GM19455 (cell line): ENCODE results near the gene MND1.
A peak's percentile ranks its signal among the peaks of the same experiment; 100 is the strongest.

Source experiments
- ATAC-seq: cut with Tn5 transposase; IDR thresholded peaks from one replicate; pipeline ENCODE4 v1.9.1; 2021; ENCODE audit not compliant: unreplicated experiment

Gene MND1, protein sequence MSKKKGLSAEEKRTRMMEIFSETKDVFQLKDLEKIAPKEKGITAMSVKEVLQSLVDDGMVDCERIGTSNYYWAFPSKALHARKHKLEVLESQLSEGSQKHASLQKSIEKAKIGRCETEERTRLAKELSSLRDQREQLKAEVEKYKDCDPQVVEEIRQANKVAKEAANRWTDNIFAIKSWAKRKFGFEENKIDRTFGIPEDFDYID

GRCh38 chr4:153344131-153345011, at the start of gene MND1:
Gene MND1, plus strand, starts transcription at chr4:153344688. Its CDS starts 50 bp downstream, at chr4:153344738.
- peak; percentile 82 for ATAC-seq

- ATAC-seq: no peak
These were observed 49.2 kb upstream of the MND1 start for GRCh38 chr4:153295131-153295755.

DNA sequence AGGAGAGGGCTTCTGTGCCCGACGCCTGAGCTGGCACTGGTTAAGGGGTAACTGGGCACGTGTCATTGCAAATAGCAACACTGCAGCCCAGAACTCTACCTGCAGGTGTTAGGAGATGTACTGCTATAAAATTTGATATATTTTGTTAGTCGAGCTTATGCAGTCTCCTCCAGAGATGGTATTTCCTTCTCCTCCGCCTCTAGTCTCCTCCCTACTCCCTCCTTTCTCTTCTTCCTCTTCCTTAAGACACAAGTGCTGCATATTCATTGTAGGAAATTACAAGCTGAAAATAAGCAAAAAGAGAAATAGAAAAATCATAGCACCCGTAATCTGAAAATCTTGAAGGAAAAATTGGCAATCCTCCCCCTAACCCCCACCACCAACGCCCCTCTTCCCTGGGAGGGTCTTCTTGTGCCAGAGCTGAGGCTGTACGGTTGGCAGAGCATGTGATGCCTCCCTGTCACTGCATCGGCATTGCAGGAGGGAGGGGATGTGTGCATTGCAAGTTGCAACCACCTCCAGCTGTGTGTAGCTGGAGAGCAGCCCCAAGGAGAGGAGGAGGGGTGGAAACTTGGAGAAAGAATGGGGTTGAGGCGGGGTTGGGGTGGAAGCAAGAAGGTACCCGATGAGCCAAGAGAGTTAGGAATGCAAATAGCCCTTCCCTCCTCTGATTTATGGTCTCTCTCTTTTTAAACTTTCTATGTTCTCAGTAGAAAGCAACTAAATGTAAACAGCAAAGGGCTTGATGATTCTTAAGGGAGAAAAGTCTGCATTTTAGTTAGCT, 48.3 kb upstream of the MND1 start:
- no peak for ATAC-seq

DNA sequence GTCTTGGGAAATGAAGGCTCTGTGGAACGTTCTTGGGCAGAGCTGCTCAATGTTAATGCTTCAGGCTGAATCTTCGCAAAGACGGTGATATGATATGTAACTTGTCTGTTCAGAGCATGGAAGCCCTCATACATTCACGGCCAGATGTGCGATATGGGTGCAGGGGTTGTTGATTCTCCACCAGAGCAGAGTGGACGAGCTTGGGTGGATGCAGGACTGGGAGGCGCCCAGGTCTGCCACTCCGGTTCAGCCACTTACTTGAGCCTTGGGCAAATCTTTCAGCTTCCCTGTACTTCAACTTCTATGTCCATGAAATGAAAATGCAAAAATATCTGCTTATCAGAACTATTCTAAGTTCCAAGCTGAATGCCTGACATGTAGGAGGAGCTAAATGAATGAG, 47.4 kb upstream of the MND1 start:
- no peak for ATAC-seq

DNA sequence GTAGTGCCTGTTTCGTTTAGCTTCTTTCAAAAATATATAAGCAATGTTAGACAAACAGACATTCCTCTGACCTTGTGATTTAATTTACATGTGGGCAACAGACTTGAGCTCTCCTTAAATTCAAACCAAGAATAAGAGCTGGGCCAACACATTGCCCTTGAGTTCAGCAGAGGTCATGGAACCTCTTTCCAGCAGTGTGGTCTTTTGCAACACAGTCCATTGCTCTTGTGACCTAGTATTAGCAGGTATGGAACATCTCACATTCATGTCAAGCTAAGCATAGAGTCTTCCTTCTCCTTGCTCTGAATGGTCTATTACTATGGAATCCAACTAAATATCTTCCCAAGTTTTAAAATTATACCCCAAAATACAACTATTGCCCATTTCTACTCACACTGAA, 33.7 kb upstream of the MND1 start:
- ATAC-seq: no peak

GRCh38 chr4:153314915-153315314, 29.6 kb upstream of the MND1 start:
- ATAC-seq: no peak

- ATAC-seq: peak; percentile 61
These were observed 25.7 kb upstream of the MND1 start for GRCh38 chr4:153318696-153319320.

DNA sequence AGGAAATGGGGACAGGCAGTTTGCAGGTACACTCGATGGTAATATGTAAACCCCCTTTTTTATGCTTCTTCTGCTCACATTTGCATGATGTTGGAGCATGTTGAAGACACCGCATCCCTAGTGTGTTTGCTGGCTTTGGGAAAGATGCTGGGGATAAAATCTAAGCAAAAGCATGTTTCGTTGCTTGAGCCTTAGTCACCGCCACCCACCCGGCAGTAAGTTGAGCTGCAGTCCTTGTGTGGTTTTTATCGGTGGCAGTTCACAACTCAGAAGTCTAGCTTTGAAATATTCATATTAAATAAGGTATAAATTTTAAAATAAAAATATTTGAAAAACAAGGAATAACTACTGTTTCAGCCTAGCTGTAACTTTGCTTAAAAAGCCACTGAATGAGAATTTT, 21.7 kb upstream of the MND1 start:
- no peak for ATAC-seq

GRCh38 chr4:153324046-153324445, 20.4 kb upstream of the MND1 start:
- no peak for ATAC-seq

- ATAC-seq: no peak
These were observed 18.9 kb upstream of the MND1 start for GRCh38 chr4:153325558-153325957.

DNA sequence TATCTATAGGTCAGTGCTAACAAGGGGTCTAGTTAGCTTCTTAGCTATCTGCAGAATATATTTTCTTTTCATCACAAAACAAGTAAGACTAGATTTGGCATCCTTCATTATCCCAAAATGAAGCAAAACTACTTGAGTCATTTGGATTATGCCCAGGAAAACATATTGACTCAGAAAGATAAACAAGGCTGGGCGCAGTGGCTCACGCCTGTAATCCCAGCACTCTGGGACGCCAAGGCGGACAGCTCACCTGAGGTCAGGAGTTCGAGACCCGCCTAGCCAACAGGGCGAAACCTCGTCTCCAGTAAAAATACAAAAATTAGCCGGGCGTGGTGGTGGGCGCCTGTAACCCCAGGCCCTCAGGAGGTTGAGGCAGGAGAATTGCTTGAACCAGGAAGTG, 18.0 kb upstream of the MND1 start:
- ATAC-seq: no peak

- ATAC-seq: no peak
These were observed 17.2 kb upstream of the MND1 start for GRCh38 chr4:153327247-153327646.

GRCh38 chr4:153332936-153333335, 11.6 kb upstream of the MND1 start:
- ATAC-seq: no peak

GRCh38 chr4:153333874-153334273, 10.6 kb upstream of the MND1 start:
- no peak for ATAC-seq

- ATAC-seq: no peak
These were observed 8.8 kb upstream of the MND1 start for GRCh38 chr4:153335665-153336064.

- no peak for ATAC-seq
These were observed 6.8 kb upstream of the MND1 start for GRCh38 chr4:153337686-153338085.

- no peak for ATAC-seq
These were observed 2.9 kb upstream of the MND1 start for GRCh38 chr4:153341575-153342090.

- no peak for ATAC-seq
These were observed 1.5 kb upstream of the MND1 start for GRCh38 chr4:153342751-153343552.
